Measurements from ENCODE around the gene HIBADH.
"Not testable (repeated sequence)": the region's sequence is repeated elsewhere in the genome, so short reads cannot be mapped to it uniquely, and the experiment has no call there.

Gene HIBADH

GRCh38 chr7:27585781-27586447, 76.8 kb downstream of the HIBADH start:
- CTCF ChIA-PET: no interaction called here
- Mint-ChIP-seq H3K27me3 (no peaks in the 10 kb centered on the region), H3K27ac (no peak overlapping the region), H3K4me1 (no peaks in the 10 kb centered on the region), H3K36me3 (no peaks in the 10 kb centered on the region), H3K4me3 (no peak overlapping the region), H3K9me3 (no peaks in the 10 kb centered on the region)
- DNase-seq: no peak

- no peaks in the 10 kb centered on the region for H3K27me3 Mint-ChIP-seq
- no peaks in the 10 kb centered on the region for H3K4me1 Mint-ChIP-seq
- no peak overlapping the region for H3K4me3 Mint-ChIP-seq
- no peak overlapping the region for H3K27ac Mint-ChIP-seq
- CTCF ChIA-PET: interaction anchor here (0.6 kb wide), 1 partner anchor 373 kb away, joined by 3 read pairs; no protein-coding TSS in a partner anchor
- no peak for DNase-seq
- no peaks in the 10 kb centered on the region for H3K9me3 Mint-ChIP-seq
- H3K36me3 Mint-ChIP-seq: no peaks in the 10 kb centered on the region
Observed at GRCh38 chr7:27581906-27582305, 80.8 kb downstream of the HIBADH start.

GRCh38 chr7:27581119-27581518, 81.6 kb downstream of the HIBADH start:
- no peak overlapping the region for H3K27ac Mint-ChIP-seq
- H3K27me3 Mint-ChIP-seq: no peaks in the 10 kb centered on the region
- no peaks in the 10 kb centered on the region for H3K4me1 Mint-ChIP-seq
- H3K4me3 Mint-ChIP-seq: no peak overlapping the region
- CTCF ChIA-PET: no interaction called here
- no peaks in the 10 kb centered on the region for H3K9me3 Mint-ChIP-seq
- no peaks in the 10 kb centered on the region for H3K36me3 Mint-ChIP-seq
- no peak for DNase-seq

GRCh38 chr7:27579565-27579964, 83.1 kb downstream of the HIBADH start:
- DNase-seq: no peak
- CTCF ChIA-PET: no interaction called here
- no peak overlapping the region for H3K27ac Mint-ChIP-seq
- H3K4me1 Mint-ChIP-seq: no peaks in the 10 kb centered on the region
- H3K36me3 Mint-ChIP-seq: no peaks in the 10 kb centered on the region
- no peaks in the 10 kb centered on the region for H3K9me3 Mint-ChIP-seq
- no peaks in the 10 kb centered on the region for H3K27me3 Mint-ChIP-seq
- no peak overlapping the region for H3K4me3 Mint-ChIP-seq

GRCh38 chr7:27578169-27578568, 84.5 kb downstream of the HIBADH start:
- DNase-seq, CTCF ChIA-PET, H3K4me1 Mint-ChIP-seq, H3K9me3 Mint-ChIP-seq, H3K36me3 Mint-ChIP-seq, H3K27me3 Mint-ChIP-seq, H3K27ac Mint-ChIP-seq, H3K4me3 Mint-ChIP-seq: not testable (repeated sequence)

GRCh38 chr7:27576360-27576944, 86.2 kb downstream of the HIBADH start:
- H3K27me3 Mint-ChIP-seq: no peaks in the 10 kb centered on the region
- H3K9me3 Mint-ChIP-seq: no peaks in the 10 kb centered on the region
- H3K4me1 Mint-ChIP-seq: no peaks in the 10 kb centered on the region
- no peak for DNase-seq
- H3K36me3 Mint-ChIP-seq: no peaks in the 10 kb centered on the region
- H3K27ac Mint-ChIP-seq: no peak overlapping the region
- CTCF ChIA-PET: interaction anchor here (0.6 to 1.8 kb wide), 6 partner anchors 11 to 520 kb away, joined by 3 to 8 read pairs (median 3); no protein-coding TSS in a partner anchor
- no peak overlapping the region for H3K4me3 Mint-ChIP-seq

- H3K4me3 Mint-ChIP-seq: no peak overlapping the region
- DNase-seq: no peak
- no peaks in the 10 kb centered on the region for H3K27me3 Mint-ChIP-seq
- CTCF ChIA-PET: interaction anchor here (1.6 to 1.8 kb wide), 2 partner anchors 379 to 380 kb away, joined by 4 to 8 read pairs; no protein-coding TSS in a partner anchor
- H3K4me1 Mint-ChIP-seq: no peaks in the 10 kb centered on the region
- no peak overlapping the region for H3K27ac Mint-ChIP-seq
- no peaks in the 10 kb centered on the region for H3K9me3 Mint-ChIP-seq
- H3K36me3 Mint-ChIP-seq: no peaks in the 10 kb centered on the region
Observed at GRCh38 chr7:27575613-27576012, 87.1 kb downstream of the HIBADH start.

GRCh38 chr7:27569106-27569505, 93.6 kb downstream of the HIBADH start:
- CTCF ChIA-PET: interaction anchor here (1.5 kb wide), 1 partner anchor 373 kb away, joined by 5 read pairs; no protein-coding TSS in a partner anchor
- H3K9me3 Mint-ChIP-seq: no peaks in the 10 kb centered on the region

GRCh38 chr7:27567266-27567665, 95.4 kb downstream of the HIBADH start:
- H3K4me1 Mint-ChIP-seq: no peaks in the 10 kb centered on the region
- no peak overlapping the region for H3K27ac Mint-ChIP-seq
- peaks cover 2% of the 10 kb centered on the region for H3K9me3 Mint-ChIP-seq
- DNase-seq: no peak
- no peaks in the 10 kb centered on the region for H3K36me3 Mint-ChIP-seq
- no peaks in the 10 kb centered on the region for H3K27me3 Mint-ChIP-seq
- CTCF ChIA-PET: no interaction called here
- H3K4me3 Mint-ChIP-seq: no peak overlapping the region

More at GRCh38 chr7:27569106-27569505, 93.6 kb downstream of the HIBADH start:
- Mint-ChIP-seq H3K4me3 (no peak overlapping the region), H3K4me1 (no peaks in the 10 kb centered on the region), H3K36me3 (no peaks in the 10 kb centered on the region), H3K27ac (no peak overlapping the region), H3K27me3 (no peaks in the 10 kb centered on the region)
- no peak for DNase-seq

GRCh38 chr7:27564881-27565482, 97.7 kb downstream of the HIBADH start:
- Mint-ChIP-seq H3K36me3 (no peaks in the 10 kb centered on the region), H3K4me1 (no peaks in the 10 kb centered on the region), H3K9me3 (peaks cover 2% of the 10 kb centered on the region), H3K27ac (no peak overlapping the region), H3K27me3 (no peaks in the 10 kb centered on the region), H3K4me3 (no peak overlapping the region)
- CTCF ChIA-PET: no interaction called here
- no peak for DNase-seq

- H3K9me3 Mint-ChIP-seq: peaks cover 2% of the 10 kb centered on the region
- no peak overlapping the region for H3K4me3 Mint-ChIP-seq
- H3K27ac Mint-ChIP-seq: no peak overlapping the region
- no peaks in the 10 kb centered on the region for H3K36me3 Mint-ChIP-seq
- no peak for DNase-seq
- no peaks in the 10 kb centered on the region for H3K4me1 Mint-ChIP-seq
- CTCF ChIA-PET: no interaction called here
- no peaks in the 10 kb centered on the region for H3K27me3 Mint-ChIP-seq
Observed at GRCh38 chr7:27560706-27561235, 101.9 kb downstream of the HIBADH start.

GRCh38 chr7:27555670-27556069, 107.0 kb downstream of the HIBADH start:
- no peaks in the 10 kb centered on the region for H3K9me3 Mint-ChIP-seq
- H3K4me3 Mint-ChIP-seq: no peak overlapping the region
- H3K36me3 Mint-ChIP-seq: no peaks in the 10 kb centered on the region
- no peak overlapping the region for H3K27ac Mint-ChIP-seq
- no peaks in the 10 kb centered on the region for H3K4me1 Mint-ChIP-seq
- DNase-seq: no peak
- H3K27me3 Mint-ChIP-seq: no peaks in the 10 kb centered on the region
- CTCF ChIA-PET: no interaction called here

- no peaks in the 10 kb centered on the region for H3K36me3 Mint-ChIP-seq
- H3K4me3 Mint-ChIP-seq: no peak overlapping the region
- no peaks in the 10 kb centered on the region for H3K27me3 Mint-ChIP-seq
- no peak overlapping the region for H3K27ac Mint-ChIP-seq
- no peak for DNase-seq
- CTCF ChIA-PET: no interaction called here
- no peaks in the 10 kb centered on the region for H3K9me3 Mint-ChIP-seq
- no peaks in the 10 kb centered on the region for H3K4me1 Mint-ChIP-seq
Observed at GRCh38 chr7:27554826-27555225, 107.9 kb downstream of the HIBADH start.

GRCh38 chr7:27553273-27553672, 109.4 kb downstream of the HIBADH start:
- Mint-ChIP-seq H3K27ac (no peak overlapping the region), H3K36me3 (no peaks in the 10 kb centered on the region), H3K4me1 (no peaks in the 10 kb centered on the region), H3K27me3 (no peaks in the 10 kb centered on the region), H3K9me3 (no peaks in the 10 kb centered on the region), H3K4me3 (no peak overlapping the region)
- no peak for DNase-seq
- CTCF ChIA-PET: no interaction called here

All from activated naive CD4-positive, alpha-beta T cell treated with anti-CD3 and anti-CD28 coated beads, Interleukin-2, amount 10 ng/mL, durations not matched to agents 7 days and 5 days (primary cell).